Hepatocyte (in vitro differentiated cells): ENCODE measurements around the gene B4GALT5.

Experiments
- CTCF ChIP-seq: fragments of 200-600 bp; sonication (generic); IDR thresholded peaks from 2 replicates; pipeline ENCODE4 v1.5.1; 2016; ENCODE audit warnings: antibody characterized with exemption, mild to moderate bottlenecking; ENCODE audit not compliant: poor library complexity
- EZH2 ChIP-seq: fragments of 200-600 bp; sonication (generic); IDR thresholded peaks from 2 replicates; pipeline ENCODE4 v1.6.1; 2016; ENCODE audit warnings: antibody characterized with exemption, mild to moderate bottlenecking, borderline replicate concordance

- TF ChIP-seq CTCF (no peak), EZH2 (no peak)
Observed at GRCh38 chr20:49595811-49596561, 117.7 kb downstream of the B4GALT5 start.
